ENCODE data around the gene MPPED2. TPM values are rescaled to one million over a fixed set of nuclear protein-coding genes. Genes with fewer than 3 reads are reported as not detected.

MPPED2 gene
- total RNA-seq, 1 experiment from 2014 or later, result not detected

- Histone ChIP-seq H4K20me1 (ENCODE audit: insufficient read depth) (no peaks in the 10 kb centered on the region), H3K9me3 (ENCODE audit: control insufficient read depth in 1 of 2, insufficient read depth in 1 of 2, low read depth in 1 of 2, low read length in 2 of 2) (no peaks in the 10 kb centered on the region), H2AFZ (ENCODE audit: low read depth, low read length, poor library complexity, severe bottlenecking) (no peak overlapping the region), H3K27ac (ENCODE audit: low read depth, low read length) (no peak overlapping the region), H3K4me1 (ENCODE audit: control insufficient read depth in 1 of 2, insufficient read depth in 2 of 2, low read length in 2 of 2) (no peaks in the 10 kb centered on the region), H3K4me2 (ENCODE audit: low read length) (no peak overlapping the region), H3K9me2 (ENCODE audit: insufficient read depth) (no peaks in the 10 kb centered on the region), H3K27me3 (ENCODE audit: insufficient read depth, low read length) (peaks cover 8% of the 10 kb centered on the region), H3K36me3 (ENCODE audit: control insufficient read depth in 1 of 2, insufficient read depth in 2 of 2, low read length in 2 of 2) (no peaks in the 10 kb centered on the region), H3K79me2 (ENCODE audit: insufficient read depth, low read length) (no peaks in the 10 kb centered on the region), H3K9ac (ENCODE audit: low read length) (no peak overlapping the region), H3K4me3 (replicated peaks in 1 of 2; ENCODE audit: low read depth in 1 of 2, low read length in 2 of 2) (no peak overlapping the region)
- ChIA-PET POLR2A (no interaction called here), CTCF (no interaction called here), RAD21 (ENCODE audit: low non-redundant PET in 1 of 2, low total read pairs in 2 of 2, uncharacterized antibody in 2 of 2, unreplicated experiment in 2 of 2) (no interaction called here)
- BruUV-seq (replicated peaks), result no TSS peak
- ATAC-seq, result no peak
- TF ChIP-seq POLR2A (IDR thresholded peaks at IDR 0.05; ENCODE audit: borderline replicate concordance, extremely low read depth, insufficient read depth, insufficient read length) (no peak), SP1 (IDR thresholded peaks at IDR 0.05; ENCODE audit: low read depth) (no peak), ZBTB33 (IDR thresholded peaks at IDR 0.05; ENCODE audit: extremely low read depth, insufficient replicate concordance, low read length) (no peak), JUND (IDR thresholded peaks at IDR 0.05) (no peak), FOSL1 (IDR thresholded peaks at IDR 0.05; ENCODE audit: low read depth) (no peak), TCF7L2 (IDR thresholded peaks at IDR 0.05; ENCODE audit: borderline replicate concordance, extremely low read depth, insufficient read depth, insufficient read length) (no peak), ZNF274 (IDR thresholded peaks at IDR 0.05; ENCODE audit: low read depth, low read length) (no peak), MAX (IDR thresholded peaks at IDR 0.05) (no peak)
- no peak for DNase-seq (ENCODE audit: low read depth, low spot score)
- intact Hi-C loops (cut with micrococcal nuclease), result no loop called here
Measured at GRCh38 chr11:30595934-30596333, 9.8 kb upstream of the MPPED2 start.
